ENCODE results near the gene COIL.

- TF ChIP-seq CTCF (conservative IDR thresholded peaks at IDR 0.05; ENCODE audit: low read depth, low read length) (no peak), EZH2phosphoT487 (IDR thresholded peaks at IDR 0.05; ENCODE audit: borderline replicate concordance, low read length) (no peak)
Measured at GRCh38 chr17:57002904-57003303, 42.1 kb upstream of the COIL start.

Data from PC-3 (cell line).